Activated CD4-positive, alpha-beta T cell treated with anti-CD3 and anti-CD28 coated beads for 24 hours (primary cell): ENCODE measurements around the gene HACD3.

Experiments used
- DNase-seq, 2 donors: peaks; one replicate each; pipeline ENCODE4 v3.0.0-alpha.2; 2020; ENCODE audit warnings: low read depth in 2 of 2

The HACD3 gene

GRCh38 chr15:65530318-65531111, at the start of gene HACD3:
Gene HACD3, plus strand, starts transcription at chr15:65530463. Its CDS starts 169 bp downstream, at chr15:65530632.
- DNase-seq: peak; percentile 89 to 91

- DNase-seq: no peak
Measured at GRCh38 chr15:65484876-65485275, 45.4 kb upstream of the HACD3 start.

- DNase-seq: no peak
Measured at GRCh38 chr15:65494076-65494475, 36.2 kb upstream of the HACD3 start.

GRCh38 chr15:65509321-65509720, 20.9 kb upstream of the HACD3 start:
- no peak for DNase-seq

GRCh38 chr15:65512189-65512588, 18.1 kb upstream of the HACD3 start:
- DNase-seq: no peak

- no peak for DNase-seq
Measured at GRCh38 chr15:65512807-65513416, 17.4 kb upstream of the HACD3 start.

GRCh38 chr15:65516997-65517865, 13.0 kb upstream of the HACD3 start, which contains the start of gene DPP8:
Gene DPP8, minus strand, starts transcription at chr15:65517689. Its CDS starts 5,136 bp downstream, at chr15:65512553.
- peak; percentile 91 to 93 for DNase-seq

GRCh38 chr15:65517866-65518207, 12.4 kb upstream of the HACD3 start:
- no peak for DNase-seq

- no peak for DNase-seq
Measured at GRCh38 chr15:65518633-65519285, 11.5 kb upstream of the HACD3 start.

- no peak for DNase-seq
Measured at GRCh38 chr15:65521350-65521749, 8.9 kb upstream of the HACD3 start.

GRCh38 chr15:65524226-65524625, 6.0 kb upstream of the HACD3 start:
- no peak for DNase-seq

- no peak for DNase-seq
Measured at GRCh38 chr15:65525622-65526021, 4.6 kb upstream of the HACD3 start.

- no peak for DNase-seq
Measured at GRCh38 chr15:65528461-65529060, 1.7 kb upstream of the HACD3 start.

- no peak for DNase-seq
Measured at GRCh38 chr15:65529762-65530317, 423 bp upstream of the HACD3 start.

- DNase-seq: no peak
Measured at GRCh38 chr15:65532738-65533051, 2.4 kb downstream of the HACD3 start.

- no peak for DNase-seq
Measured at GRCh38 chr15:65533057-65533756, 2.9 kb downstream of the HACD3 start.

GRCh38 chr15:65535192-65535591, 4.9 kb downstream of the HACD3 start:
- no peak for DNase-seq

- no peak for DNase-seq
Measured at GRCh38 chr15:65540314-65540713, 10.1 kb downstream of the HACD3 start.

- no peak for DNase-seq
Measured at GRCh38 chr15:65541231-65541820, 11.1 kb downstream of the HACD3 start.

- DNase-seq: no peak
Measured at GRCh38 chr15:65547841-65548240, 17.6 kb downstream of the HACD3 start.
